Measurements from ENCODE around the gene F10.

F10 gene

GRCh38 chr13:113169277-113170272 is 47.0 kb downstream of the F10 start:
- H3K4me3 ChIP-seq (ENCODE audit: low read depth, low read length), result no peak overlapping the region
- H3K27ac ChIP-seq, result no peak overlapping the region; the same call in 1 of the 2 replicates
- no peak for DNase-seq
- H3K36me3 ChIP-seq, result peaks cover 47% of the 10 kb centered on the region
- TF ChIP-seq, protein P1, sequence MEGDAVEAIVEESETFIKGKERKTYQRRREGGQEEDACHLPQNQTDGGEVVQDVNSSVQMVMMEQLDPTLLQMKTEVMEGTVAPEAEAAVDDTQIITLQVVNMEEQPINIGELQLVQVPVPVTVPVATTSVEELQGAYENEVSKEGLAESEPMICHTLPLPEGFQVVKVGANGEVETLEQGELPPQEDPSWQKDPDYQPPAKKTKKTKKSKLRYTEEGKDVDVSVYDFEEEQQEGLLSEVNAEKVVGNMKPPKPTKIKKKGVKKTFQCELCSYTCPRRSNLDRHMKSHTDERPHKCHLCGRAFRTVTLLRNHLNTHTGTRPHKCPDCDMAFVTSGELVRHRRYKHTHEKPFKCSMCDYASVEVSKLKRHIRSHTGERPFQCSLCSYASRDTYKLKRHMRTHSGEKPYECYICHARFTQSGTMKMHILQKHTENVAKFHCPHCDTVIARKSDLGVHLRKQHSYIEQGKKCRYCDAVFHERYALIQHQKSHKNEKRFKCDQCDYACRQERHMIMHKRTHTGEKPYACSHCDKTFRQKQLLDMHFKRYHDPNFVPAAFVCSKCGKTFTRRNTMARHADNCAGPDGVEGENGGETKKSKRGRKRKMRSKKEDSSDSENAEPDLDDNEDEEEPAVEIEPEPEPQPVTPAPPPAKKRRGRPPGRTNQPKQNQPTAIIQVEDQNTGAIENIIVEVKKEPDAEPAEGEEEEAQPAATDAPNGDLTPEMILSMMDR (IDR thresholded peaks at IDR 0.05; ENCODE audit: low read depth, low read length), result no peak
- no peaks in the 10 kb centered on the region for H3K27me3 ChIP-seq (ENCODE audit: insufficient read depth, low read depth, severe bottlenecking)
- H3K9me3 ChIP-seq (ENCODE audit: severe bottlenecking), result no peaks in the 10 kb centered on the region

DNA sequence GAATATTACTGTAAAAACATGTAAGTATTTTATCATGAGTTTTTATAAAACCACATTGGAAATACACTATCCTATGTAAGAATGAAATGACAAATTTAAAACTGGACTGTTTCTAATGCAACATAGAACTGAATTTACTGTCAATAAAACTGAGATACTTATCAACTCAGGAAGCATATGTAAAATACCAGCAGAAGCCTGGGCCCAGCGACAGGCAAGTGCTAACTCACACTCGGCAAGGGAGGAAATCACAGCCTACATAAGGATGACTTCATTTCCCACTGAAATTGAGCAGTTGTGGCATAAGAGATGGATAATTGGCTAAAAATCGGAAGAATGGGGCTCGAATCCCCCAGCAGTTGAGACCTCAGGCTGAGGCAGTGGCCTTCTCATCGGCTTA is 47.9 kb downstream of the F10 start:
- Histone ChIP-seq H3K27ac (no peak overlapping the region), H3K36me3 (peaks cover 57% of the 10 kb centered on the region), H3K4me3 (ENCODE audit: low read depth, low read length) (no peak overlapping the region), H3K27me3 (ENCODE audit: insufficient read depth, low read depth, severe bottlenecking) (no peaks in the 10 kb centered on the region), H3K9me3 (ENCODE audit: severe bottlenecking) (no peaks in the 10 kb centered on the region)
- no peak for DNase-seq
- TF ChIP-seq, protein P1 (IDR thresholded peaks at IDR 0.05; ENCODE audit: low read depth, low read length), result no peak

- Histone ChIP-seq H3K27me3 (ENCODE audit: insufficient read depth, low read depth, severe bottlenecking) (no peaks in the 10 kb centered on the region), H3K9me3 (ENCODE audit: severe bottlenecking) (no peaks in the 10 kb centered on the region), H3K36me3 (peaks cover 65% of the 10 kb centered on the region), H3K27ac (no peak overlapping the region), H3K4me3 (ENCODE audit: low read depth, low read length) (no peak overlapping the region)
- TF ChIP-seq, protein P1 (IDR thresholded peaks at IDR 0.05; ENCODE audit: low read depth, low read length), result no peak
- DNase-seq, result no peak
Observed at GRCh38 chr13:113171250-113172125, 48.9 kb downstream of the F10 start.

- H3K9me3 ChIP-seq (ENCODE audit: severe bottlenecking), result no peaks in the 10 kb centered on the region
- TF ChIP-seq, protein P1 (IDR thresholded peaks at IDR 0.05; ENCODE audit: low read depth, low read length), result no peak
- H3K27me3 ChIP-seq (ENCODE audit: insufficient read depth, low read depth, severe bottlenecking), result no peaks in the 10 kb centered on the region
- peaks cover 72% of the 10 kb centered on the region for H3K36me3 ChIP-seq
- no peak overlapping the region for H3K4me3 ChIP-seq (ENCODE audit: low read depth, low read length)
- no peak for DNase-seq
- no peak overlapping the region for H3K27ac ChIP-seq
Observed at GRCh38 chr13:113172419-113172926, 49.9 kb downstream of the F10 start.

DNA sequence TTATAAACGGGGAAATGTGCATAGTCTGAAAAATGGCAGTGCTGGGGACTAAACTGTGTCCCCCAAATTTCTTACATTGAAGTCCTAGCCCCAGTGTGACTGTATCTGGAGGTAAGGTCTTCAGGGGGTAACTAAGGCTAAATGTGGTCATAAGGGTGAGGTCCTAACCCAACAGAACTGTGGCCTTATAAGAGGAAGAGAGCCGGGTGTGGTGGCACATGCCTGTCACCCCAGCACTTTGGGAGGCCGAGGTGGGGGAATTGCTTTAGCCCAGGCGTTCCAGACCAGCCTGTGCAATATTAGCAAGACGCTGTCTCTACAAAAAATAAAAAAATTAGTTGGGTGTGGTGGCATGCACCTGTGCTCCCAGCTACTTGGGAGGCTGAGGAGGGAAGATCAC is 53.7 kb downstream of the F10 start:
- H3K4me3 ChIP-seq (ENCODE audit: low read depth, low read length), result no peak overlapping the region
- H3K27me3 ChIP-seq (ENCODE audit: insufficient read depth, low read depth, severe bottlenecking), result no peaks in the 10 kb centered on the region
- no peaks in the 10 kb centered on the region for H3K9me3 ChIP-seq (ENCODE audit: severe bottlenecking)
- peaks cover 86% of the 10 kb centered on the region for H3K36me3 ChIP-seq
- H3K27ac ChIP-seq, result no peak overlapping the region
- no peak for DNase-seq
- TF ChIP-seq, protein P1 (IDR thresholded peaks at IDR 0.05; ENCODE audit: low read depth, low read length), result no peak

Measured in WERI-Rb-1 (cell line).